Spleen (tissue), 7 donors: ENCODE results near the gene EIF3F.

Experiments
- CTCF ChIP-seq, 11 experiments: fragments of 200-600 bp in 7 of 11; fragments of 450-650 bp in 4 of 11; sonication (generic) in 4 of 11; IDR thresholded peaks in 8 of 11; conservative IDR thresholded peaks in 3 of 11; 1 replicate in 7 of 11; 2 replicates in 4 of 11; pipeline versions ENCODE4 v1.4.0 to v1.8.0; 2016 to 2021; ENCODE audit warnings: antibody characterized with exemption in 11 of 11, inconsistent platforms in 4 of 11, mild to moderate bottlenecking in 1 of 11
- POLR2A ChIP-seq, 3 donors: fragments of 450-650 bp; IDR thresholded peaks; one replicate each; pipeline ENCODE4 v1.5.1; 2017; ENCODE audit warnings: antibody characterized with exemption in 3 of 3, mild to moderate bottlenecking in 1 of 3
- donor health status: DM: no; HTN: no; CAD: no; lungs with moderate emphysema.
- donor health status: DM: no; HTN: no; CAD: no.
- donor health status: DM: no; HTN: no; CAD: no.

GRCh38 chr11:7977232-7977917 lies 9.8 kb upstream of the EIF3F start:
- TF ChIP-seq CTCF (IDR thresholded peaks at IDR 0.05 in 8 of 11, conservative IDR thresholded peaks at IDR 0.05 in 3 of 11) (no peak), POLR2A (IDR thresholded peaks at IDR 0.05) (no peak)
